DND-41 (cell line): ENCODE measurements around the gene SERINC3.
"Not testable (repeated sequence)": the region's sequence is repeated elsewhere in the genome, so short reads cannot be mapped to it uniquely, and the experiment has no call there.

Experiments
- ATAC-seq: fragments of 200-7000 bp; cut with Tn5 transposase; 3 replicates; pipeline ENCODE4 v1.9.1; 2021; ENCODE audit warnings: low read depth; ENCODE audit not compliant: insufficient read depth
- DNase-seq: peaks from one replicate; pipeline ENCODE4 v3.0.0-alpha.2; 2020
- H2AFZ ChIP-seq: 2 replicates; pipeline ENCODE4 v1.6.0; 2012; ENCODE audit warnings: low read depth, low read length
- H3K27ac ChIP-seq: 2 replicates; pipeline ENCODE4 v1.5.1; 2012; ENCODE audit warnings: low read length, inconsistent platforms
- H3K27me3 ChIP-seq: fragments of 200-600 bp; sonication (generic); 2 replicates; pipeline ENCODE4 v1.6.0; 2012; ENCODE audit warnings: low read length, mild to moderate bottlenecking, inconsistent platforms; ENCODE audit not compliant: insufficient read depth, poor library complexity
- H3K36me3 ChIP-seq: 2 replicates; pipeline ENCODE4 v1.5.1; 2012; ENCODE audit warnings: low read length, inconsistent platforms; ENCODE audit not compliant: insufficient read depth
- H3K4me1 ChIP-seq: 2 replicates; pipeline ENCODE4 v1.5.1; 2012; ENCODE audit warnings: mild to moderate bottlenecking, low read length; ENCODE audit not compliant: insufficient read depth
- H3K4me2 ChIP-seq: 2 replicates; pipeline ENCODE4 v1.6.0; 2012; ENCODE audit warnings: mild to moderate bottlenecking, moderate library complexity, low read length, inconsistent platforms; ENCODE audit not compliant: insufficient read depth
- H3K4me3 ChIP-seq, 2 experiments: fragments of 200-600 bp in 1 of 2; shearing (Covaris generic) in 1 of 2; 2 replicates each; pipeline ENCODE4 v1.5.1; 2012 to 2016; ENCODE audit warnings: inconsistent platforms in 2 of 2, low read length in 2 of 2, mild to moderate bottlenecking in 2 of 2, low read depth in 1 of 2, moderate library complexity in 1 of 2
- H3K79me2 ChIP-seq: 2 replicates; pipeline ENCODE4 v1.6.0; 2012; ENCODE audit warnings: low read length, inconsistent platforms; ENCODE audit not compliant: insufficient read depth
- H3K9ac ChIP-seq: 2 replicates; pipeline ENCODE4 v1.6.0; 2012; ENCODE audit warnings: low read depth, mild to moderate bottlenecking, inconsistent platforms, low read length, moderate library complexity
- H3K9me3 ChIP-seq: 2 replicates; pipeline ENCODE4 v1.5.1; 2012; ENCODE audit warnings: low read length, moderate library complexity, mild to moderate bottlenecking, inconsistent platforms; ENCODE audit not compliant: insufficient read depth, severe bottlenecking
- H4K20me1 ChIP-seq: 2 replicates; pipeline ENCODE4 v1.6.0; 2012; ENCODE audit warnings: low read length; ENCODE audit not compliant: insufficient read depth
- EZH2 ChIP-seq: IDR thresholded peaks from 3 replicates; pipeline ENCODE4 v1.6.1; 2012; ENCODE audit warnings: borderline replicate concordance, low read depth, mild to moderate bottlenecking, moderate library complexity, low read length, inconsistent platforms; ENCODE audit not compliant: severe bottlenecking
- TF ChIP-seq, protein P1 (sequence below): IDR thresholded peaks from 2 replicates; pipeline ENCODE4 v1.5.1; 2012; ENCODE audit warnings: borderline replicate concordance, low read length, moderate library complexity, mild to moderate bottlenecking; ENCODE audit not compliant: poor library complexity, severe bottlenecking; ENCODE audit errors: extremely low read depth

The SERINC3 gene

DNA sequence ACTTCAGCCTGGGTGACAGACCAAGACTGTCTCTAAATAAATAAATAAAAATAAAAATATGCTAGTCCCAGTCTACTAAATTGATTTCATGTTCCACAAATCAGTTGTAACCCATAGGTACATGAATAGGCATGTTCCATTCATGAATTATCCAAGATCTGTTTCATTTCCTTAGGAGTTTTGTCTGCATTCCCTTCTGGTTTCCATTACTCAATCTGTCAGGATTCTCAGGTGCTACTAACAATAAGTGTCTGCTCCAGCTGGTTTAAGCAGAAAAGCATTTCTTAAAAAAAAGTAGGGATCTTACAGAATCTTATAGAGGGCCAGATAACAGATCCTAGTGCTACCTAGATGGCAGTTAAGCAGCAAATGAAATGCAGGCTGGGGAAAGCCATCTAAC is 44.9 kb upstream of the SERINC3 start:
- no peak for DNase-seq
- no peak for TF ChIP-seq EZH2
- TF ChIP-seq, protein P1, sequence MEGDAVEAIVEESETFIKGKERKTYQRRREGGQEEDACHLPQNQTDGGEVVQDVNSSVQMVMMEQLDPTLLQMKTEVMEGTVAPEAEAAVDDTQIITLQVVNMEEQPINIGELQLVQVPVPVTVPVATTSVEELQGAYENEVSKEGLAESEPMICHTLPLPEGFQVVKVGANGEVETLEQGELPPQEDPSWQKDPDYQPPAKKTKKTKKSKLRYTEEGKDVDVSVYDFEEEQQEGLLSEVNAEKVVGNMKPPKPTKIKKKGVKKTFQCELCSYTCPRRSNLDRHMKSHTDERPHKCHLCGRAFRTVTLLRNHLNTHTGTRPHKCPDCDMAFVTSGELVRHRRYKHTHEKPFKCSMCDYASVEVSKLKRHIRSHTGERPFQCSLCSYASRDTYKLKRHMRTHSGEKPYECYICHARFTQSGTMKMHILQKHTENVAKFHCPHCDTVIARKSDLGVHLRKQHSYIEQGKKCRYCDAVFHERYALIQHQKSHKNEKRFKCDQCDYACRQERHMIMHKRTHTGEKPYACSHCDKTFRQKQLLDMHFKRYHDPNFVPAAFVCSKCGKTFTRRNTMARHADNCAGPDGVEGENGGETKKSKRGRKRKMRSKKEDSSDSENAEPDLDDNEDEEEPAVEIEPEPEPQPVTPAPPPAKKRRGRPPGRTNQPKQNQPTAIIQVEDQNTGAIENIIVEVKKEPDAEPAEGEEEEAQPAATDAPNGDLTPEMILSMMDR, result no peak
- peaks cover 7% of the 10 kb centered on the region for H3K4me1 ChIP-seq
- H3K4me3 ChIP-seq, result no peak overlapping the region
- no peaks in the 10 kb centered on the region for H3K9me3 ChIP-seq
- H3K36me3 ChIP-seq, result no peaks in the 10 kb centered on the region
- no peaks in the 10 kb centered on the region for H4K20me1 ChIP-seq
- H3K4me2 ChIP-seq, result no peak overlapping the region
- H3K9ac ChIP-seq, result no peak overlapping the region
- H3K27me3 ChIP-seq, result peaks cover 11% of the 10 kb centered on the region
- no peak overlapping the region for H2AFZ ChIP-seq
- ATAC-seq, result no peak
- no peaks in the 10 kb centered on the region for H3K79me2 ChIP-seq
- H3K27ac ChIP-seq, result no peak overlapping the region

DNA sequence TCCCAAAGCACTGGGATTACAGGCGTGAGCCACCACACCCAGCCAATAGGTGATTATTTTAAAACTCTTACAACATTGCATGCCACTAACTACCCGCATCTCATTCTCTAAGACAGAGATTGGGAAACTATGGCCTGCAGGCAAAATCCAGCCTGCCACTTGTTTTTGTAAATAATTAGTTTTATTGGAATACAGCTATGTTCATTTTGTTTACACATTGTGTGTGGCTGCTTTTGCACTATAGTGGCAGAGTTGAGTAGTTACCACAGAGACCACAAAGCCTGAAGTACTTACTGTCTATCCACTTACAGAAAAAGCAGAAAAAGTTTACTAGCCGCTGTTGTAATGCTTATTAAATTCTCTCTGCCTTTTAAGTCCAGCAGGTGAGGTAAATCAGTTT is 44.1 kb upstream of the SERINC3 start:
- H3K9me3 ChIP-seq, result no peaks in the 10 kb centered on the region
- DNase-seq (no peak), ATAC-seq (peak; percentile 60; the same call in 2 of the 3 replicates)
- no peaks in the 10 kb centered on the region for H4K20me1 ChIP-seq
- no peak overlapping the region for H3K9ac ChIP-seq
- H2AFZ ChIP-seq, result no peak overlapping the region
- no peak overlapping the region for H3K27ac ChIP-seq
- H3K4me1 ChIP-seq, result no peaks in the 10 kb centered on the region; the same call in 1 of the 2 replicates
- no peak for TF ChIP-seq EZH2
- TF ChIP-seq, protein P1, result no peak
- H3K4me2 ChIP-seq, result no peak overlapping the region
- H3K36me3 ChIP-seq, result no peaks in the 10 kb centered on the region
- H3K4me3 ChIP-seq, result no peak overlapping the region
- H3K79me2 ChIP-seq, result no peaks in the 10 kb centered on the region
- peaks cover 11% of the 10 kb centered on the region for H3K27me3 ChIP-seq

DNA sequence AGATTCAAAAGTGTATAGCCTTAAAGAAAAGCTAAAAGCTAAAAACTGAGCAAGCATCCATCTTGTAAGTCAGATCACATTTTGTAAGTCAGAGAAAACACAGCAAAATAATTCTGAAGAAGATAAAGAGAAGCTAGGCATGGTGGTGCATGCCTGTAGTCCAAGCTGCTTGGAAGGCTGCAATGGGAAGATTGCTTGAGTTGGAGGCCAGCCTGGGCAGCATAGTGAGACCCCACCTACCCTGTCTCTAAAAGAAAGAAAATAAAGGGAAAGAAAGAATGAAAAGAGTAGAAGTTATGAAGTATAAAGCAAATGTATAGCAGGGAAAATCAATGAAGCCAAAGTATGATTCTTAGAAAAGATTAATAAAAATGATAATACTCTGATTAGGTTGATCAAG is 40.0 kb upstream of the SERINC3 start:
- peaks cover 18% of the 10 kb centered on the region for H3K27me3 ChIP-seq
- ATAC-seq, result no peak
- H3K36me3 ChIP-seq, result no peaks in the 10 kb centered on the region
- H3K9me3 ChIP-seq, result no peaks in the 10 kb centered on the region
- no peak overlapping the region for H3K27ac ChIP-seq
- H3K4me2 ChIP-seq, result no peak overlapping the region
- TF ChIP-seq, protein P1, result no peak
- TF ChIP-seq EZH2, result no peak
- DNase-seq, result no peak
- H4K20me1 ChIP-seq, result no peaks in the 10 kb centered on the region
- no peak overlapping the region for H3K4me3 ChIP-seq
- no peak overlapping the region for H3K9ac ChIP-seq
- no peak overlapping the region for H2AFZ ChIP-seq
- no peaks in the 10 kb centered on the region for H3K4me1 ChIP-seq
- no peaks in the 10 kb centered on the region for H3K79me2 ChIP-seq

DNA sequence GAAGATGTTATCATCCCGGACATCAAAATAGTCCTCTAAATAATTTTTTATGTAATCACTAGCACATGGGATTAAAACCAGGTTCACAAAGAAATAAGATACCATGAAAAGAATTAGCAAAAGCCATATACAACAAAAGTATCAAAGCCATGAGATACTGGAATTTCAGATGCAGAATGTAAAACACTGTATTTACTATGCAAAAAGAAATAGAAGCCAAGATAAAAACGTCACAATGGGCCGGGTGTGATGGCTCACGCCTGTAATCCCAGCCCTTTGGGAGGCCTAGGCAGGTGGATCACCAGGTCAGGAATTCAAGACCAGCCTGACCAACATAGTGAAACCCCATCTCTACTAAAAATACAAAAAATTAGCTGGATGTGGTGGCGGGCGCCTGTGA is 38.9 kb upstream of the SERINC3 start:
- ATAC-seq, H3K4me1 ChIP-seq, H4K20me1 ChIP-seq, H3K9me3 ChIP-seq, H3K79me2 ChIP-seq, H3K9ac ChIP-seq, H3K27ac ChIP-seq, H2AFZ ChIP-seq, H3K36me3 ChIP-seq, H3K4me3 ChIP-seq, DNase-seq, H3K4me2 ChIP-seq: not testable (repeated sequence)
- H3K27me3 ChIP-seq, result peaks cover 18% of the 10 kb centered on the region
